ENCODE measurements around the gene ZNF398.
"Not testable (repeated sequence)": the region's sequence is repeated elsewhere in the genome, so short reads cannot be mapped to it uniquely, and the experiment has no call there.

Gene ZNF398

GRCh38 chr7:149147072-149147751, at the start of gene ZNF398:
Gene ZNF398, plus strand, starts transcription at chr7:149147453. Its CDS starts 290 bp downstream, at chr7:149147743.
- peak; percentile 95 for DNase-seq (ENCODE audit: low spot score)

GRCh38 chr7:149099058-149099457, 48.2 kb upstream of the ZNF398 start:
- DNase-seq (ENCODE audit: low spot score): no peak

GRCh38 chr7:149100821-149101220, 46.4 kb upstream of the ZNF398 start:
- no peak for DNase-seq (ENCODE audit: low spot score)

- no peak for DNase-seq (ENCODE audit: low spot score)
Measured at GRCh38 chr7:149102666-149103065, 44.6 kb upstream of the ZNF398 start.

- DNase-seq (ENCODE audit: low spot score): no peak
Measured at GRCh38 chr7:149103424-149103823, 43.8 kb upstream of the ZNF398 start.

GRCh38 chr7:149104214-149104613, 43.0 kb upstream of the ZNF398 start:
- no peak for DNase-seq (ENCODE audit: low spot score)

GRCh38 chr7:149104749-149105148, 42.5 kb upstream of the ZNF398 start:
- no peak for DNase-seq (ENCODE audit: low spot score)

GRCh38 chr7:149109969-149110368, 37.3 kb upstream of the ZNF398 start:
- DNase-seq (ENCODE audit: low spot score): no peak

- DNase-seq (ENCODE audit: low spot score): peak; percentile 35
Measured at GRCh38 chr7:149125189-149125862, 21.9 kb upstream of the ZNF398 start.

- peak; percentile 98 for DNase-seq (ENCODE audit: low spot score)
Measured at GRCh38 chr7:149125863-149126661, 21.2 kb upstream of the ZNF398 start, which contains the start of gene ZNF425. Gene ZNF425, minus strand, starts transcription at chr7:149126324. Its CDS starts 111 bp downstream, at chr7:149126213.

GRCh38 chr7:149126662-149127266, 20.5 kb upstream of the ZNF398 start:
- DNase-seq (ENCODE audit: low spot score): peak; percentile 44

GRCh38 chr7:149130572-149131198, 16.6 kb upstream of the ZNF398 start:
- no peak for DNase-seq (ENCODE audit: low spot score)

GRCh38 chr7:149133028-149133710, 14.1 kb upstream of the ZNF398 start:
- no peak for DNase-seq (ENCODE audit: low spot score)

GRCh38 chr7:149136118-149136517, 11.1 kb upstream of the ZNF398 start:
- no peak for DNase-seq (ENCODE audit: low spot score)

GRCh38 chr7:149140831-149141230, 6.4 kb upstream of the ZNF398 start:
- DNase-seq (ENCODE audit: low spot score): no peak

GRCh38 chr7:149141893-149142292, 5.4 kb upstream of the ZNF398 start:
- DNase-seq (ENCODE audit: low spot score): no peak

GRCh38 chr7:149144436-149144922, 2.8 kb upstream of the ZNF398 start:
- DNase-seq (ENCODE audit: low spot score): not testable (repeated sequence)

- peak; percentile 51 for DNase-seq (ENCODE audit: low spot score)
Measured at GRCh38 chr7:149145031-149145845, 2.0 kb upstream of the ZNF398 start.

- DNase-seq (ENCODE audit: low spot score): peak; percentile 58
Measured at GRCh38 chr7:149147752-149148653, 750 bp downstream of the ZNF398 start.

Measured in iPS-NIHi11 (cell line).